DMS79 (cell line): Measurements from ENCODE around the gene KDM4B.

ENCODE experiments used
- DNase-seq: peaks from one replicate; lab custom pipeline; 2025; lab: John Stamatoyannopoulos, UW

The KDM4B gene

GRCh38 chr19:5091684-5092480, 123.0 kb downstream of the KDM4B start:
- no peak for DNase-seq

- DNase-seq: no peak
These were observed 123.5 kb downstream of the KDM4B start for GRCh38 chr19:5092481-5092843.

DNA sequence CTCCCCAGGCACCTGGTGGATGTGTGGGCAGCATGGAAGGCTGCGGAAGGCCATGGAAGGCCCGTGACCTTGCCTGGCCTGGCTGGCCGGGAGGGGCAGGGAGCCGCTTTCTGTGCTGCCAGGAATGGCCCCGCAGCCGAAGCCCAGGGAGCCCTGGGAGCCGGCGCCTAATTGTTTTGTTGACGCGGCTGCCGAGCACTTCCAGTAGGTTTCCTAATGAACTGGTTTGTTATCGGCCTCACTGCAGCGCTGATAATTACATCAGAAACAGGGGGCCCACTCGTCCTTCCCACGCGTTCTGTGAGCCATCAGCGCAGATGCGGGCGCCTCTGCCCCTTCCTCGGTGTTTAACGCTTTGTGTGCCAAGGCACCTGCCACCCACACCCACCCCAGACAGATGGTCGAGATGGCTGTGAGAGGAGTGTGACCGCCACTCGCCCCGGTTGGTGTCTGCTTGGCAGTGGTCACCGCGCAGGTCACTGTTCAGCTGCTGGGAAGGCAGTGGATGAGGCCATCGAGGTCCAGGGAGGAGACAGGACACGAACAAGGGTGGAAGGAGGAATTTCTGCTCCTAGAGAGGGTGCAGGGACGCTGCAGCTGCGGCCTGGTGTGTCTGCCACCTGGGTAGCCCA, 124.5 kb downstream of the KDM4B start:
- no peak for DNase-seq

DNA sequence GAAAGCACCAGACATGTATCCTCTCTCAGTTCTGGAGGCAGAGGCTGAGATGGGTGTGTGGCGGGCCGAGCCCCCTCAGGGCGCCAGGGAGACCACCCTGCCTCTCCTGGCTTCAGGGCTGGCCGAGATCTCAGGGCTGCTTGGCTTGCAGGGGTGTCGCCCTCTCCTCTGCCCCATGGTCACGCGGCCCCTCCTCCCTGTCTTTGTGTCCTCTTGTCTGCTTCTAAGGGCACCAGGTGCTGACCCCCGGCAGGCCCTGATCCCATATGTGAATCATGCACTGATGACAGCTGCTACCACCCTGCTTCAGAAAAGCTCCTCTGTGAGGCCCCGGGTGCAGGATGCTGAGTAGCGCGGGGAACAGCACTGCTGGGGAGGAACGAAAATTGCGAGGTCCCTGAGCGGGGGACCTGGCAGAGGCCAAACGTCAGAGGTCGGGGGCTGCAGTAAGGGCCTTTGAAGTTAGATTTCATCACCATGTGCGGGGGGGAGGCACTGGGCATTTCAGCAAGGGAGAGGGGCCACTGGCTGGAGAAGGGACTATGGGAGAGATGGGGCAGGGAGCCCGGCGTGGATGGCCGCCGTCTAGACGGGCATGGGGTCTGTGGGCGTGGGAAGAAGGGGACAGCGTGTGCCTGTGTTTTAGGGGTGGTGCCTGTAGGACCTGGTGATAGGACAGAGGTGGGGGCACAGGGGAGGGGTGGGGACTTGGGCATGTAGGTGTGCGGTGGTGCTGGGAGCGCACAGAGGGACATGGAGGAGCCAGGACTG, 125.2 kb downstream of the KDM4B start:
- no peak for DNase-seq

GRCh38 chr19:5094768-5095567, 126.1 kb downstream of the KDM4B start:
- DNase-seq: no peak

- no peak for DNase-seq
These were observed 126.6 kb downstream of the KDM4B start for GRCh38 chr19:5095568-5095850.

- DNase-seq: no peak
These were observed 127.6 kb downstream of the KDM4B start for GRCh38 chr19:5096536-5096935.

- DNase-seq: no peak
These were observed 128.5 kb downstream of the KDM4B start for GRCh38 chr19:5097331-5097930.

- DNase-seq: no peak
These were observed 129.2 kb downstream of the KDM4B start for GRCh38 chr19:5097959-5098623.

DNA sequence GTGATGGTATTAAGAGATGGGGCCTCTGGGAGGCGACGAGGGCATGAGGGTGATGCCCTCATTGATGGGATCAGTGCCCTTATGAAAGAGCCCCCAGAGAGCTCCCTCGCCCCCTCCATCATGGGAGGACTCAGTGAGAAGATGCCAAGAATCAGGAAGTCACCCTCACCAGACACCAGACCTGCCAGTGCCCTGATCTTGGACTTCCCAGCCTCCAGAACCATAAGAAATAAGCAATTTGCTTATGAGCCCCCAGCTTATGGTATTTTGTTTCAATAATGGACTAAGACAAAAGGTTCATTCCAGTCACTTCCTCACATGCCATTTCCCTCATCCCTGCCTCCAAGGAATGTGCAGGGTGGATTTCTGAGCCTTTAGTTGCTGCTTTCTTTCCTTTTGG, 129.7 kb downstream of the KDM4B start:
- DNase-seq: no peak

DNA sequence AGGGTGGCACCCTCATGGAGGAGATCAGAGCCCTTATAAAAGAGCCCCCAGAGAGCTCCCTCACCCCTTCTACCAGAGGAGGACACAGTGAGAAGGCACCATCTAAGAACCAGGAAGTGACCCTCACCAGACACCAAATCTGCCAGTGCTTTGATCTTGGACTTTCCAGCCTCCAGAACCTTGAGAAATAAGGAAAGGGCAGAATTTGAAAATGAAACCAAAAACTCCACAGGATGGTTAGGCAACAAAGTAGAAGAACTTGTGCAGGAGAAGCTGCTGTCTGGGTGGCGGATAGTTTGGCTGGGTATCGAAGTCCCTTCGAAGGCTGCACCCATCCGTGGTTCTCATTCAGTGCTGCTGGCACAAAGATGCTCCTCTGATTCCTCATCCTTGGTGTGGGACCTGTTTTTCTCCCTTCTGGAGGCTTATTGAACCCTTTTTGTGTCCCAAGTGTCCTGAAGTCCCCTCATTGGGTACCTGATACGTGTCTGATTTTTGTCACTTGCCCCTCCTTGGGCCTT, 130.8 kb downstream of the KDM4B start:
- no peak for DNase-seq

GRCh38 chr19:5101871-5102270, 133.0 kb downstream of the KDM4B start:
- DNase-seq: no peak

DNA sequence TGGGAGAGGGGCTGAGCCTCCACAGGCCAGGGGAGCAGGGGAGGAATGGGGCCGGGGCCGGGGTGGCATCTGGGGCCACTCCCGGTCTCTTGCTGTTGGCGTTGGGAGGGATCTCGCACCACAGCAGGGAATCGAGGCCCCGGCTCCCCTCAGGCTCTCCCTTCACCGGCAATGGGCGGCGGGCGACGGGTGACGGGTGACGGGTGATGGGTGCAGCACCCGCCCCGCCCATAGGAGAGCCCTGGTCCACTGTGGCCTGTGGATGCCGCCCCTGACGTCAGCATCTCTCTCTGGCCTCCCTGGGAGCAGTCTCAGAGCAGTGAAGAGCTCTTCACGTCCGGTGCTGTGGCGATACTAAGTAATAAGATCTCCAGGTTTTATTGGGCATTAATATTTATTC, 133.6 kb downstream of the KDM4B start:
- peak; percentile 71 for DNase-seq

GRCh38 chr19:5103061-5103701, 134.3 kb downstream of the KDM4B start:
- DNase-seq: peak; percentile 84

- no peak for DNase-seq
These were observed 135.0 kb downstream of the KDM4B start for GRCh38 chr19:5103812-5104410.

GRCh38 chr19:5104871-5105351, 136.0 kb downstream of the KDM4B start:
- DNase-seq: no peak

- DNase-seq: peak; percentile 83
These were observed 137.3 kb downstream of the KDM4B start for GRCh38 chr19:5106191-5106726.

DNA sequence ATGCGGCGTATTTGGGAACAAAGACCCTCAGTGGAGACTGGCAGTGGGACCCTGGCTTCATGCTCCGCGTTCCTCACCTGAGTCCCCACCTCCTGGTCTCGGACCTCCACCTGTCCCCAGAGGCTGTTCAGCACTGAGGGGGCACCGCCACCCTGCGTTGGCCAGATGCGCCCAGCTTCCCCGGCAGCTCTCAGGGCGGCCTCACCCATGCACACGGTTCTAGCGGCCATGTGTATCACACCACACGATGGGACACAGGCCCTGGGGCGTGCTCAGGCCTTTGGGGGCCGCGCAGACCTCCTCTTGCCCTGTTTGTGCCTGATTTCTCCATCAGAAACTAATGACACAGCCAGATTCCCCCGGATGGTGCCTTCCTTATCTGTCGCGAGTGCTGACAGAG, 138.1 kb downstream of the KDM4B start:
- DNase-seq: no peak

GRCh38 chr19:5107432-5108122, 138.7 kb downstream of the KDM4B start:
- no peak for DNase-seq
